Left ventricle myocardium inferior (tissue), 1 donor: ENCODE results near the gene C5AR2. TPM values are rescaled to one million over a fixed set of nuclear protein-coding genes. Genes with fewer than 3 reads are reported as not detected.

Source experiments
- DNase-seq: peaks from one replicate; pipeline ENCODE4 v3.0.0-alpha.2; 2020
- H3K27ac ChIP-seq: fragments of 200-600 bp; replicated peaks from 2 replicates; pipeline ENCODE4 v1.8.0; 2021
- H3K27me3 ChIP-seq: fragments of 200-600 bp; 2 replicates; pipeline ENCODE4 v1.8.0; 2021; ENCODE audit warnings: low read depth
- H3K36me3 ChIP-seq: fragments of 200-600 bp; 2 replicates; pipeline ENCODE4 v1.8.0; 2021
- H3K4me1 ChIP-seq: fragments of 200-600 bp; 2 replicates; pipeline ENCODE4 v1.8.0; 2021
- H3K4me3 ChIP-seq: fragments of 200-600 bp; 2 replicates; pipeline ENCODE4 v1.8.0; 2021; ENCODE audit warnings: mild to moderate bottlenecking, moderate library complexity
- H3K9me3 ChIP-seq: fragments of 200-600 bp; replicated peaks from 2 replicates; pipeline ENCODE4 v1.8.0; 2021
- CTCF ChIP-seq: fragments of 200-600 bp; IDR thresholded peaks from 2 replicates; pipeline ENCODE4 v1.8.0; 2021; ENCODE audit warnings: antibody characterized with exemption, mild to moderate bottlenecking, borderline replicate concordance
- intact Hi-C: fragments of 100-400 bp; cut with micrococcal nuclease; formaldehyde crosslinking; loops from one replicate; pipeline ENCODE4 v1.11.0; 2022
- total RNA-seq: library from RNA; stranded (reverse); fragmentation: NEBNext Ultra II Directional; extraction: Animal tissue kit (Norgen Biotek cat#: 25700); gene quantifications from one replicate; pipeline ENCODE4 v1.2.1, GENCODE V29; 2021
- donor health status: DM: no; HTN: yes; CAD: no; lungs with severe emphysema.

Gene C5AR2
- total RNA-seq, 1 donor from 2014 or later = 0.38 TPM

DNA sequence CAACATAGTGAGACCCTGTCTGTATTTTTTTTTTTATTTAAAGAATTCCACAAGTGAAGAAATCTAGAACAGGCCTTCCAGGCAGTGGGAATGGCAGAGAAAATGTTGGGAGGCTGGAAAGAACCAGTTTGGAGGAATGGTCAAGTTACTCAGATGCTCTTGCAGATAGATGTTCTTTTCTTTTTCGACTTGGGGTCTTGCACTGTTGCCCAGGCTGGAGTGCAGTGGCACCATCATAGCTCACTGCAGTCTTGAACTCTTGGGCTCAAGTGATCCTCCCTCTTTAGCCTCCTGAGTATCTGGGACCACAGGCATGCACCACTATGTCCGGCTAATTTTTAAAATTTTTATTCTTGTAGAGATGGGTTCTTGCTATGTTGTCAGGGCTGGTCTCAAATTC lies 21.7 kb upstream of the C5AR2 start:
- Histone ChIP-seq H3K4me3 (peak overlapping the region; percentile 35), H3K27me3 (peaks cover 48% of the 10 kb centered on the region), H3K9me3 (no peaks in the 10 kb centered on the region), H3K36me3 (no peaks in the 10 kb centered on the region), H3K27ac (no peak overlapping the region), H3K4me1 (peaks cover 5% of the 10 kb centered on the region)
- intact Hi-C loops = no loop called here
- DNase-seq = no peak
- TF ChIP-seq CTCF = no peak

DNA sequence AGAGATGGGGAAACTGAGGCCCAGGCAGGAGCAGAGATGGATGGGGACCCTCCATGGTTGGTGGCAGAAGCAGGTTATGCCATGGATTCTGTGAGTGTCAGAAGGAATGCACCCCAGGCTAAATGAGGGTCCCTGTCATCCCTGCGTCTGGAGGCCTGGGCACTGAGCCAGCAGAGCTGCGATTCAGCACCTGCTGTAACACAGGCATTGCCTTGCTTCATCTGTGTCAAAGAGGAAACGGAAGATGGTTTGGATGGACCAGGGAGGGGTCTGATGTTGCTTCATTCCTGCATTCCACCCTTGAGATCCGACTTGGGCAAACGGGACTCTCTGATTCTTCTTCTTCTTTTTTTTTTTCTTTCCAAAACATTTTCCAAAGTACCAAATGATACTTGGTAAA lies 21.2 kb upstream of the C5AR2 start:
- no peaks in the 10 kb centered on the region for H3K4me1 ChIP-seq
- H3K27me3 ChIP-seq = peaks cover 48% of the 10 kb centered on the region
- peak; percentile 50 for DNase-seq
- intact Hi-C loops = no loop called here
- no peaks in the 10 kb centered on the region for H3K36me3 ChIP-seq
- no peak for TF ChIP-seq CTCF
- H3K4me3 ChIP-seq = peak overlapping the region; percentile 35
- H3K27ac ChIP-seq = no peak overlapping the region
- H3K9me3 ChIP-seq = no peaks in the 10 kb centered on the region

- no peak for TF ChIP-seq CTCF
- Histone ChIP-seq H3K9me3 (no peaks in the 10 kb centered on the region), H3K4me3 (peak overlapping the region; percentile 8), H3K36me3 (no peaks in the 10 kb centered on the region), H3K4me1 (no peaks in the 10 kb centered on the region), H3K27ac (no peak overlapping the region), H3K27me3 (peaks cover 59% of the 10 kb centered on the region)
- no peak for DNase-seq
- intact Hi-C loops = no loop called here
These were observed 19.5 kb upstream of the C5AR2 start for GRCh38 chr19:47312366-47313006.

- no peaks in the 10 kb centered on the region for H3K36me3 ChIP-seq
- H3K27me3 ChIP-seq = peaks cover 65% of the 10 kb centered on the region
- H3K27ac ChIP-seq = no peak overlapping the region
- H3K4me1 ChIP-seq = no peaks in the 10 kb centered on the region
- intact Hi-C loops = no loop called here
- no peaks in the 10 kb centered on the region for H3K9me3 ChIP-seq
- no peak for TF ChIP-seq CTCF
- no peak for DNase-seq
- H3K4me3 ChIP-seq = no peak overlapping the region
These were observed 18.1 kb upstream of the C5AR2 start for GRCh38 chr19:47313754-47314295.

GRCh38 chr19:47315125-47315821 lies 16.7 kb upstream of the C5AR2 start:
- Histone ChIP-seq H3K4me1 (no peaks in the 10 kb centered on the region), H3K27me3 (peaks cover 65% of the 10 kb centered on the region), H3K36me3 (no peaks in the 10 kb centered on the region), H3K9me3 (no peaks in the 10 kb centered on the region), H3K27ac (peak overlapping the region; percentile 44), H3K4me3 (no peak overlapping the region)
- intact Hi-C loops = no loop called here
- DNase-seq = peak; percentile 40
- TF ChIP-seq CTCF = no peak
